Activated B cell treated with CpG ODN at 0.5 μM for 24 hours (primary cell): ENCODE results near the gene WDR72. TPM values are rescaled to one million over a fixed set of nuclear protein-coding genes. Genes with fewer than 3 reads are reported as not detected.

Source experiments
- ATAC-seq: fragments of 200-7000 bp; cut with Tn5 transposase; one replicate; pipeline ENCODE4 v1.10.0; 2021; ENCODE audit warnings: low read depth, mild to moderate bottlenecking, moderate library complexity
- CTCF ChIA-PET: fragments of 350-600 bp; sonication (Branson Sonifier 250); formaldehyde crosslinking; loops from one replicate; lab custom pipeline; 2021; ENCODE audit warnings: antibody characterized with exemption; lab: Charles Lee
- POLR2A ChIA-PET: fragments of 350-600 bp; sonication (Branson Sonifier 250); formaldehyde crosslinking; loops from one replicate; lab custom pipeline; 2021; ENCODE audit warnings: antibody characterized with exemption; lab: Charles Lee
- DNase-seq: peaks from one replicate; pipeline ENCODE4 v3.0.0; 2022
- H3K27ac Mint-ChIP-seq: one replicate; pipeline ENCODE4 v1.8.0; 2020; ENCODE audit warnings: mixed read lengths
- H3K27me3 Mint-ChIP-seq: one replicate; pipeline ENCODE4 v1.8.0; 2021; ENCODE audit warnings: mixed read lengths
- H3K36me3 Mint-ChIP-seq: one replicate; pipeline ENCODE4 v1.8.0; 2021; ENCODE audit warnings: low read depth, mixed read lengths
- H3K4me1 Mint-ChIP-seq: one replicate; pipeline ENCODE4 v1.8.0; 2021; ENCODE audit warnings: mixed read lengths
- H3K4me3 Mint-ChIP-seq: one replicate; pipeline ENCODE4 v1.8.0; 2020; ENCODE audit warnings: mild to moderate bottlenecking, mixed read lengths
- H3K9me3 Mint-ChIP-seq: one replicate; pipeline ENCODE4 v1.8.0; 2020; ENCODE audit warnings: mixed read lengths
- CTCF ChIP-seq: fragments of 200-600 bp; IDR thresholded peaks from one replicate; pipeline ENCODE4 v1.8.0; 2022; ENCODE audit warnings: antibody characterized with exemption, mild to moderate bottlenecking
- intact Hi-C: fragments of 100-400 bp; cut with micrococcal nuclease; formaldehyde crosslinking; loops from one replicate; pipeline ENCODE4 v1.15.1; 2024
- total RNA-seq: library from RNA; stranded (reverse); gene quantifications from 2 replicates; pipeline ENCODE4 v1.2.3, GENCODE V29; 2022

Gene WDR72
- total RNA-seq, 1 donor from 2014 or later: not detected

GRCh38 chr15:53581513-53581912 lies 177.9 kb downstream of the WDR72 start:
- Mint-ChIP-seq H3K9me3 (no peaks in the 10 kb centered on the region), H3K27me3 (no peaks in the 10 kb centered on the region), H3K4me3 (no peak overlapping the region), H3K36me3 (no peaks in the 10 kb centered on the region), H3K4me1 (peaks cover under 1% of the 10 kb centered on the region), H3K27ac (no peak overlapping the region)
- DNase-seq: no peak
- no peak for TF ChIP-seq CTCF
- intact Hi-C loops: no loop called here
- no peak for ATAC-seq
- CTCF ChIA-PET: no interaction called here
- POLR2A ChIA-PET: no interaction called here

- Mint-ChIP-seq H3K4me3 (no peak overlapping the region), H3K27ac (no peak overlapping the region), H3K4me1 (no peaks in the 10 kb centered on the region), H3K27me3 (no peaks in the 10 kb centered on the region), H3K36me3 (no peaks in the 10 kb centered on the region), H3K9me3 (no peaks in the 10 kb centered on the region)
- POLR2A ChIA-PET: no interaction called here
- ATAC-seq: no peak
- intact Hi-C loops: no loop called here
- TF ChIP-seq CTCF: no peak
- CTCF ChIA-PET: no interaction called here
- DNase-seq: no peak
Observed at GRCh38 chr15:53580366-53580765, 179.1 kb downstream of the WDR72 start.

GRCh38 chr15:53576841-53577240 lies 182.6 kb downstream of the WDR72 start:
- no peak for TF ChIP-seq CTCF
- CTCF ChIA-PET: no interaction called here
- Mint-ChIP-seq H3K4me1 (no peaks in the 10 kb centered on the region), H3K4me3 (no peak overlapping the region), H3K27me3 (no peaks in the 10 kb centered on the region), H3K9me3 (no peaks in the 10 kb centered on the region), H3K36me3 (no peaks in the 10 kb centered on the region), H3K27ac (no peak overlapping the region)
- DNase-seq (no peak), ATAC-seq (no peak)
- intact Hi-C loops: no loop called here
- POLR2A ChIA-PET: no interaction called here

GRCh38 chr15:53573091-53573490 lies 186.4 kb downstream of the WDR72 start:
- H3K36me3 Mint-ChIP-seq: no peaks in the 10 kb centered on the region
- H3K27me3 Mint-ChIP-seq: no peaks in the 10 kb centered on the region
- peaks cover 5% of the 10 kb centered on the region for H3K9me3 Mint-ChIP-seq
- intact Hi-C loops: no loop called here
- no peak for TF ChIP-seq CTCF
- no peak overlapping the region for H3K4me3 Mint-ChIP-seq
- ATAC-seq (no peak), DNase-seq (no peak)
- ChIA-PET CTCF (no interaction called here), POLR2A (no interaction called here)
- no peaks in the 10 kb centered on the region for H3K4me1 Mint-ChIP-seq
- H3K27ac Mint-ChIP-seq: no peak overlapping the region

GRCh38 chr15:53569751-53570480 lies 189.5 kb downstream of the WDR72 start:
- CTCF ChIA-PET: no interaction called here

More at GRCh38 chr15:53569751-53570480, 189.5 kb downstream of the WDR72 start:
- intact Hi-C loops: loop anchor here (10.0 kb wide), 1 partner anchor 65 kb away; no protein-coding TSS in a partner anchor
- POLR2A ChIA-PET: no interaction called here
- Mint-ChIP-seq H3K27ac (no peak overlapping the region), H3K4me1 (no peaks in the 10 kb centered on the region), H3K36me3 (no peaks in the 10 kb centered on the region), H3K9me3 (peaks cover 5% of the 10 kb centered on the region), H3K4me3 (no peak overlapping the region), H3K27me3 (no peaks in the 10 kb centered on the region)
- TF ChIP-seq CTCF: no peak
- ATAC-seq (no peak), DNase-seq (no peak)
